Ishikawa (cell line): ENCODE data around the gene DAAM1.

ENCODE experiments used
- NFIC ChIP-seq: IDR thresholded peaks from 2 replicates; pipeline ENCODE4 v1.6.1; 2012
- RAD21 ChIP-seq: IDR thresholded peaks from 2 replicates; pipeline ENCODE4 v1.6.1; 2012; ENCODE audit warnings: low read depth
- YY1 ChIP-seq: IDR thresholded peaks from 2 replicates; pipeline ENCODE4 v1.6.1; 2012; ENCODE audit warnings: low read depth
- TF ChIP-seq, protein P1 (sequence below): IDR thresholded peaks from 2 replicates; pipeline ENCODE4 v1.6.1; 2012; ENCODE audit warnings: low read depth, mild to moderate bottlenecking
- TF ChIP-seq, protein P2 (sequence below): IDR thresholded peaks from 2 replicates; pipeline ENCODE4 v1.6.1; 2012

DNA sequence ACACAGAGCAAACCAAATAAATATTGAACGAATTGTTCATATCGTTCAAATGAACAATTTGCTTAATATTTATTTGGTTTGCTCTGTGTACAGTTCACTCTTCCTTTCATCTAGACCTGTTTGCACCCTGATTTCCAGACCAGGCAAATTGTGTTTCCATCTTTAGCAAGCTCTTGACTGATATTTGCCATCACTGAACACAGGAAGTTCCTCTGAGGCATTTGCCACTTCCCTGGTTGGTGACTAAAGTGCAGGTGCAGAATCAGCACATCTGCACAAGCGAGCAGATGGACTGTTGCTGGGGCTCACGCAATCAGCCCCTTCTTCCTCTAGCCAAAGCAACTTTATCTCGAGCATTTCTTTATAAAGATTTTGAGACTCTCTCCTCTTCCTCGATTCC lies 112.9 kb downstream of the DAAM1 start:
- no peak for TF ChIP-seq NFIC
- TF ChIP-seq, protein P1, sequence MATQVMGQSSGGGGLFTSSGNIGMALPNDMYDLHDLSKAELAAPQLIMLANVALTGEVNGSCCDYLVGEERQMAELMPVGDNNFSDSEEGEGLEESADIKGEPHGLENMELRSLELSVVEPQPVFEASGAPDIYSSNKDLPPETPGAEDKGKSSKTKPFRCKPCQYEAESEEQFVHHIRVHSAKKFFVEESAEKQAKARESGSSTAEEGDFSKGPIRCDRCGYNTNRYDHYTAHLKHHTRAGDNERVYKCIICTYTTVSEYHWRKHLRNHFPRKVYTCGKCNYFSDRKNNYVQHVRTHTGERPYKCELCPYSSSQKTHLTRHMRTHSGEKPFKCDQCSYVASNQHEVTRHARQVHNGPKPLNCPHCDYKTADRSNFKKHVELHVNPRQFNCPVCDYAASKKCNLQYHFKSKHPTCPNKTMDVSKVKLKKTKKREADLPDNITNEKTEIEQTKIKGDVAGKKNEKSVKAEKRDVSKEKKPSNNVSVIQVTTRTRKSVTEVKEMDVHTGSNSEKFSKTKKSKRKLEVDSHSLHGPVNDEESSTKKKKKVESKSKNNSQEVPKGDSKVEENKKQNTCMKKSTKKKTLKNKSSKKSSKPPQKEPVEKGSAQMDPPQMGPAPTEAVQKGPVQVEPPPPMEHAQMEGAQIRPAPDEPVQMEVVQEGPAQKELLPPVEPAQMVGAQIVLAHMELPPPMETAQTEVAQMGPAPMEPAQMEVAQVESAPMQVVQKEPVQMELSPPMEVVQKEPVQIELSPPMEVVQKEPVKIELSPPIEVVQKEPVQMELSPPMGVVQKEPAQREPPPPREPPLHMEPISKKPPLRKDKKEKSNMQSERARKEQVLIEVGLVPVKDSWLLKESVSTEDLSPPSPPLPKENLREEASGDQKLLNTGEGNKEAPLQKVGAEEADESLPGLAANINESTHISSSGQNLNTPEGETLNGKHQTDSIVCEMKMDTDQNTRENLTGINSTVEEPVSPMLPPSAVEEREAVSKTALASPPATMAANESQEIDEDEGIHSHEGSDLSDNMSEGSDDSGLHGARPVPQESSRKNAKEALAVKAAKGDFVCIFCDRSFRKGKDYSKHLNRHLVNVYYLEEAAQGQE: no peak
- TF ChIP-seq YY1: no peak
- no peak for TF ChIP-seq RAD21
- TF ChIP-seq, protein P2, sequence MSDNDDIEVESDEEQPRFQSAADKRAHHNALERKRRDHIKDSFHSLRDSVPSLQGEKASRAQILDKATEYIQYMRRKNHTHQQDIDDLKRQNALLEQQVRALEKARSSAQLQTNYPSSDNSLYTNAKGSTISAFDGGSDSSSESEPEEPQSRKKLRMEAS: no peak
